IPS-18c (cell line): ENCODE measurements around the gene H19.

Experiments used
- H3K4me3 ChIP-seq: 2 replicates; pipeline ENCODE4 v1.7.0; 2013; ENCODE audit warnings: low read depth, mild to moderate bottlenecking, low read length, moderate library complexity; ENCODE audit not compliant: insufficient read depth
- H3K9me3 ChIP-seq: one replicate; pipeline ENCODE4 v1.6.1; 2013; ENCODE audit warnings: mild to moderate bottlenecking, low read length, moderate library complexity; ENCODE audit not compliant: control insufficient read depth, insufficient read depth

Gene H19

GRCh38 chr11:1959786-1960185, 37.9 kb downstream of the H19 start:
- Histone ChIP-seq H3K4me3 (no peak overlapping the region), H3K9me3 (no peaks in the 10 kb centered on the region)

- Histone ChIP-seq H3K9me3 (no peaks in the 10 kb centered on the region), H3K4me3 (no peak overlapping the region)
Measured at GRCh38 chr11:1958367-1958766, 39.3 kb downstream of the H19 start.

GRCh38 chr11:1953489-1954266, 44.0 kb downstream of the H19 start:
- H3K9me3 ChIP-seq, result no peaks in the 10 kb centered on the region
- no peak overlapping the region for H3K4me3 ChIP-seq

- Histone ChIP-seq H3K9me3 (no peaks in the 10 kb centered on the region), H3K4me3 (no peak overlapping the region)
Measured at GRCh38 chr11:1952806-1953482, 44.7 kb downstream of the H19 start.

GRCh38 chr11:1949922-1950321, 47.7 kb downstream of the H19 start:
- Histone ChIP-seq H3K9me3 (no peaks in the 10 kb centered on the region), H3K4me3 (no peak overlapping the region)

- H3K9me3 ChIP-seq, result no peaks in the 10 kb centered on the region
- H3K4me3 ChIP-seq, result no peak overlapping the region
Measured at GRCh38 chr11:1949302-1949701, 48.3 kb downstream of the H19 start.

GRCh38 chr11:1948389-1948788, 49.3 kb downstream of the H19 start:
- H3K9me3 ChIP-seq, result no peaks in the 10 kb centered on the region
- H3K4me3 ChIP-seq, result no peak overlapping the region

- Histone ChIP-seq H3K9me3 (no peaks in the 10 kb centered on the region), H3K4me3 (no peak overlapping the region)
Measured at GRCh38 chr11:1947592-1948237, 49.9 kb downstream of the H19 start.

GRCh38 chr11:1946812-1947484, 50.7 kb downstream of the H19 start, which contains the start of gene MRPL23:
Gene MRPL23 (plus strand): TSS chr11:1947332. CDS start chr11:1947363, 31 bp downstream.
- Histone ChIP-seq H3K4me3 (no peak within 1 kb of the TSS), H3K9me3 (no peaks in the 10 kb centered on the region)
